Measurements from ENCODE around the gene CPXM1. TPM values are rescaled to one million over a fixed set of nuclear protein-coding genes. Genes with fewer than 3 reads are reported as not detected.

Gene CPXM1
- total and polyA plus RNA-seq, 10 of the 15 experiments (the other 5 are each of a cell fraction or from before 2014, with no cell fraction given), result 0.22 to 3.9 (median 0.63) TPM; not detected in 2

DNA sequence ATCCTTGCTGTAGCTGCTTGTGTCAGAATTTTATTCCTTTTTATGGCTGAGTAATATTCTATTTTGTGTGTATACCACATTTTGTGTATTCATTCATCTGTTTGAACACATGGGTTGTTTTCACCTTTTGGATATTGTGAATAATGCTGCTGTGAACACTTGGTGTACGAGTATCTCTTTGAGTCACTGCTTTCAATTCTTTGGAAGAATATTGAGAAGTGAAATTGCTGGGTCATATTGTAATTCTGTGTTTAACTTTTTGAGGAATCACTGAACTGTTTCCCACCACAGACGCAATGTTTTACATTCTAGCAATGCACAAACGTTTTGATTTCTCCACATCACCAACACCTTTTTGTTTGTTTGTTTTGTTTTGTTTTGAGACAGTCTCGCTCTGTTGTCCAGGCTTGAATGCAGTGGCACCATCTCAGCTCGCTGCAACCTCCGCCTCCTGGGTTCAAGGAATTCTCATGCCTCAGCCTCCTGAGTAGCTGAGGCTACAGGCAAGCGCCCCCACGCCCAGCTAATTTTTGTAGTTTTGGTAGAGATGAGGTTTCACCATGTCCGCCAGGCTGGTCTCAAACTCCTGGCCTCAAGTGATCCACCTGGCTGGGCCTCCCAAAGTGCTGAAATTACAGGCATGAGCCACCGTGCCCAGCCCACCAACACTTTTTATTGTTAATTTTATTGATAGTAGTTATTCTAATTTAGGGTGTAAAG is 21.7 kb downstream of the CPXM1 start:
- ChIA-PET RAD21 (ENCODE audit: unreplicated experiment) (interaction anchor here (0.7 kb wide), 1 partner anchor 1932 kb away, joined by 3 read pairs; no protein-coding TSS in a partner anchor), CTCF (interaction anchor here (1.6 kb wide), 1 partner anchor 222 kb away, joined by 3 read pairs; no protein-coding TSS in a partner anchor)
- peak; percentile 38; the same call in 2 of the 3 replicates for ATAC-seq

More for the DNA sequence above, 21.7 kb downstream of the CPXM1 start:
- Histone ChIP-seq H3K9me3 (replicated peaks; ENCODE audit: control insufficient read depth, insufficient read depth, low read length) (peaks cover 9% of the 10 kb centered on the region), H3K36me3 (ENCODE audit: control insufficient read depth in 2 of 2, insufficient read depth in 2 of 2, low read length in 1 of 2) (no peaks in the 10 kb centered on the region), H3K4me3 (no peak overlapping the region), H3K9ac (ENCODE audit: control insufficient read depth, insufficient read depth, low read length) (no peak overlapping the region), H3K27ac (ENCODE audit: control insufficient read depth, insufficient read depth) (no peak overlapping the region), H3K4me1 (ENCODE audit: control insufficient read depth, insufficient read depth, low read length) (peaks cover 3% of the 10 kb centered on the region; the same call in 1 of the 2 replicates), H4K20me1 (ENCODE audit: control insufficient read depth, insufficient read depth) (no peaks in the 10 kb centered on the region), H3K27me3 (replicated peaks in 1 of 2; ENCODE audit: control insufficient read depth in 2 of 2, insufficient read depth in 2 of 2, low read length in 1 of 2) (peaks cover 0 to 10% of the 10 kb centered on the region in 2 experiments; a peak in 2 of 4 replicates), H3K79me2 (ENCODE audit: control insufficient read depth, insufficient read depth, low read length) (no peaks in the 10 kb centered on the region), H3K4me2 (ENCODE audit: control insufficient read depth, insufficient read depth) (no peak overlapping the region), H2AFZ (ENCODE audit: control insufficient read depth, low read depth, low read length) (no peak overlapping the region)
- TF ChIP-seq TCF7 (IDR thresholded peaks at IDR 0.05; ENCODE audit: borderline replicate concordance), result peak; percentile 32; the same call in 1 of the 2 replicates
- TF ChIP-seq, protein P1, sequence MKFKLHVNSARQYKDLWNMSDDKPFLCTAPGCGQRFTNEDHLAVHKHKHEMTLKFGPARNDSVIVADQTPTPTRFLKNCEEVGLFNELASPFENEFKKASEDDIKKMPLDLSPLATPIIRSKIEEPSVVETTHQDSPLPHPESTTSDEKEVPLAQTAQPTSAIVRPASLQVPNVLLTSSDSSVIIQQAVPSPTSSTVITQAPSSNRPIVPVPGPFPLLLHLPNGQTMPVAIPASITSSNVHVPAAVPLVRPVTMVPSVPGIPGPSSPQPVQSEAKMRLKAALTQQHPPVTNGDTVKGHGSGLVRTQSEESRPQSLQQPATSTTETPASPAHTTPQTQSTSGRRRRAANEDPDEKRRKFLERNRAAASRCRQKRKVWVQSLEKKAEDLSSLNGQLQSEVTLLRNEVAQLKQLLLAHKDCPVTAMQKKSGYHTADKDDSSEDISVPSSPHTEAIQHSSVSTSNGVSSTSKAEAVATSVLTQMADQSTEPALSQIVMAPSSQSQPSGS (IDR thresholded peaks at IDR 0.05; ENCODE audit: low read length), result peak; percentile 42; the same call in 1 of the 2 replicates
- 0 out of 2 replicates have a peak, but pooled peaks have one; percentile 29 for TF ChIP-seq CREM (IDR thresholded peaks at IDR 0.05; ENCODE audit: low read depth)
- TF ChIP-seq, protein P2, sequence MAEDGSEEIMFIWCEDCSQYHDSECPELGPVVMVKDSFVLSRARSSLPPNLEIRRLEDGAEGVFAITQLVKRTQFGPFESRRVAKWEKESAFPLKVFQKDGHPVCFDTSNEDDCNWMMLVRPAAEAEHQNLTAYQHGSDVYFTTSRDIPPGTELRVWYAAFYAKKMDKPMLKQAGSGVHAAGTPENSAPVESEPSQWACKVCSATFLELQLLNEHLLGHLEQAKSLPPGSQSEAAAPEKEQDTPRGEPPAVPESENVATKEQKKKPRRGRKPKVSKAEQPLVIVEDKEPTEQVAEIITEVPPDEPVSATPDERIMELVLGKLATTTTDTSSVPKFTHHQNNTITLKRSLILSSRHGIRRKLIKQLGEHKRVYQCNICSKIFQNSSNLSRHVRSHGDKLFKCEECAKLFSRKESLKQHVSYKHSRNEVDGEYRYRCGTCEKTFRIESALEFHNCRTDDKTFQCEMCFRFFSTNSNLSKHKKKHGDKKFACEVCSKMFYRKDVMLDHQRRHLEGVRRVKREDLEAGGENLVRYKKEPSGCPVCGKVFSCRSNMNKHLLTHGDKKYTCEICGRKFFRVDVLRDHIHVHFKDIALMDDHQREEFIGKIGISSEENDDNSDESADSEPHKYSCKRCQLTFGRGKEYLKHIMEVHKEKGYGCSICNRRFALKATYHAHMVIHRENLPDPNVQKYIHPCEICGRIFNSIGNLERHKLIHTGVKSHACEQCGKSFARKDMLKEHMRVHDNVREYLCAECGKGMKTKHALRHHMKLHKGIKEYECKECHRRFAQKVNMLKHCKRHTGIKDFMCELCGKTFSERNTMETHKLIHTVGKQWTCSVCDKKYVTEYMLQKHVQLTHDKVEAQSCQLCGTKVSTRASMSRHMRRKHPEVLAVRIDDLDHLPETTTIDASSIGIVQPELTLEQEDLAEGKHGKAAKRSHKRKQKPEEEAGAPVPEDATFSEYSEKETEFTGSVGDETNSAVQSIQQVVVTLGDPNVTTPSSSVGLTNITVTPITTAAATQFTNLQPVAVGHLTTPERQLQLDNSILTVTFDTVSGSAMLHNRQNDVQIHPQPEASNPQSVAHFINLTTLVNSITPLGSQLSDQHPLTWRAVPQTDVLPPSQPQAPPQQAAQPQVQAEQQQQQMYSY (CRISPR knock-in tag; IDR thresholded peaks at IDR 0.05), result no peak
- no peak for TF ChIP-seq ZNF384 (IDR thresholded peaks at IDR 0.05; ENCODE audit: borderline replicate concordance, low read depth, low read length)
- peak; percentile 56 for TF ChIP-seq RUNX3 (IDR thresholded peaks at IDR 0.05; ENCODE audit: low read length)
- TF ChIP-seq ZBED1 (IDR thresholded peaks at IDR 0.05; ENCODE audit: borderline replicate concordance), result peak; percentile 62; the same call in 1 of the 2 replicates
- 0 out of 2 replicates have a peak, but pooled peaks have one; percentile 47 for TF ChIP-seq ZNF217 (IDR thresholded peaks at IDR 0.05)
- peak; percentile 71 for TF ChIP-seq NFIC (IDR thresholded peaks at IDR 0.05; ENCODE audit: low read depth, low read length)
- TF ChIP-seq JUNB (IDR thresholded peaks at IDR 0.05), result peak; percentile 84
- TF ChIP-seq SPI1 (IDR thresholded peaks at IDR 0.05; ENCODE audit: borderline replicate concordance, insufficient read depth, low read depth, low read length), result peak; percentile 41; the same call in 1 of the 2 replicates
- TF ChIP-seq IKZF2 (IDR thresholded peaks at IDR 0.05), result peak in 1 of 2 experiments; percentile 30; a peak in 1 of 4 replicates
- 0 out of 2 replicates have a peak, but pooled peaks have one; percentile 25 for TF ChIP-seq PAX5 (IDR thresholded peaks at IDR 0.05; ENCODE audit: borderline replicate concordance, low read depth, low read length)
- peak; percentile 48; the same call in 1 of the 2 replicates for TF ChIP-seq IRF4 (IDR thresholded peaks at IDR 0.05; ENCODE audit: low read depth, low read length)
- no peak for TF ChIP-seq BCL11A (IDR thresholded peaks at IDR 0.05; ENCODE audit: low read depth, low read length)
- ChIA-PET POLR2A (no interaction called here), SMC1A (ENCODE audit: uncharacterized antibody, unreplicated experiment) (no interaction called here)
- 7% methylated on average over 10 of the region's 10 CpGs for WGBS (ENCODE audit: insufficient coverage, insufficient replicate concordance, low lambda C conversion rate, missing lambda C conversion rate)
- intact Hi-C loops (cut with micrococcal nuclease; ENCODE audit: unreplicated experiment) (no loop called here), in situ Hi-C loops (cut with MboI) (no loop called here)
- DNase-seq (ENCODE audit: low read depth, low spot score) (no peak), FAIRE-seq (peak; percentile 54)
- no TSS peak for BruUV-seq (replicated peaks)
